AG10803 (cell line): ENCODE results near the gene TRAF2.

Experiments
- DNase-seq: peaks from one replicate; pipeline ENCODE4 v3.0.0; 2010; ENCODE audit warnings: low read depth
- H3K4me3 ChIP-seq: 2 replicates; pipeline ENCODE4 v1.5.1; 2011; ENCODE audit warnings: mild to moderate bottlenecking, low read length, control low read depth
- CTCF ChIP-seq: conservative IDR thresholded peaks from 2 replicates; pipeline ENCODE4 v1.5.1; 2011; ENCODE audit warnings: mild to moderate bottlenecking, low read length, control low read depth, inconsistent platforms

The TRAF2 gene

DNA sequence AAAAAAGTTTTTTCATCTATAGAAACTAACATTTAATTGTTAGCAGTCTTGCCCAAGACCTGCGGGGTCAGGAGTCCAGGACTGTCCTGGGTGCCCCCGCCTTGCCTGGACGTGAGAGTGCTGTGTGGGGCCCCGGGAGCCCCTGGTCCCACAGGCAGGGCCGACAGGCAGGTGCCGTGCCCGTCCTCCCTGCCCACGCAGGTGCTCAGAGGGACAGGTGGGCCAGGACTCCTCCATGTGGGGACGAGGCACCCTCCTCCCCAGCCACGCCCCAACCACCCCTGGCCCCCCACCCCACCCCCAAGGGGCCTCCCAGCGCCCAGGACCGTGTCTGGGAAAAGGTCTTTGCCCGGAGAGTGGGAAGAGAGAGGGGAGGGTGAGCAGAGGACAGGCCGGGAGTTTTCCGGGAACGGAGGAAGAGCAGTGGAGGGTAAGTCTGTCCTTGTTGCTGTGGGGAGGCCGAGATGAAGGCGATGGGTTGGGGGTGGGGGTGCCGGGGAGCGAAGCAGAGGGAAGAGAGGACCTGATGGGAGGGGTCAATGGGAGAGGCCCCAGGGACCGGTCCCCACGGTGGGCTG, 63.0 kb downstream of the TRAF2 start:
- no peak for DNase-seq
- H3K4me3 ChIP-seq: peak overlapping the region; percentile 58
- no peak for TF ChIP-seq CTCF

- TF ChIP-seq CTCF: no peak
- DNase-seq: peak; percentile 63
- peak overlapping the region; percentile 58 for H3K4me3 ChIP-seq
These were observed 63.7 kb downstream of the TRAF2 start for GRCh38 chr9:136949817-136950655.

GRCh38 chr9:136950656-136951276, 64.5 kb downstream of the TRAF2 start:
- H3K4me3 ChIP-seq: no peak overlapping the region
- no peak for DNase-seq
- TF ChIP-seq CTCF: no peak

DNA sequence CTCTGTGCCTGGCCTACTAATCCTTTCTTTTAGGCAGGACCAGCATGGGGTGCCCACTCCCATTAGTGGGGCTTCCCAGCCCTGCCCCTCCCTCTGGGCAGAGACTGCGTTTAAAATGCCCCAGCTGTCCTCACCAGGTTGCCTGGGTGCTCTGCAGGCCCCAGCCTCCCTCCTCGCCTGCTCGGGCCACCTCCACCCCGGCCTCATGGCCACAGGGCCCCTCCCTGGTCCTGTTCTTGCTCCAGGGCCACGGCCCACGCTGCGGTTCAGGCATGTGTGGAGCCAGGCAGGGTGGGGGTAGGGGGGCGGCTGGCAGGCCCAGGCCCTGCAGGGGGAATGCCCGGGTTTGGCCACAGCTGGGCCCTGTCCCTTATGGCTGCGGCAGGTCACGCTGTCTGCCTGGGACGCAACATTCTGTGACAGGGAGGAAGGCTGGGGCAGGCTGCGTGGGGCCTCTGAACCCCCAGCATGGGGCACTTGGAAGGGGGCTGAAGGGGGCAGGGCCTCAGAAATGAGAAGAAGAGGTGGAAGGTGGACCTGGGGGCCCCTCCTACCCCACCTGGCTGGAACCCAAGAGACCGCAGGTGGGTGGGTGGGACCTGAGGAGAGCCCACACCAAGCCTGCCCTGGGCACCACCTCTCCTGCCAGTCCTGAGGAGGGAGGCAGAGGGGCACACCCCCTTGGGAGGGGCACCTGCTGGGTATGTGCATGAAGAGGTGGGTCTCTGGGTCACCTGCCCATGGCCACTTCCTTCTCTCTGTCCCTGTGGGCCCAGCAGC, 65.4 kb downstream of the TRAF2 start, which contains the start of gene LCN12:
Gene LCN12, plus strand, starts transcription at position 733 of the 780 bp plus-strand sequence. CDS start 55 bp downstream, outside the sequence.
- no peak for TF ChIP-seq CTCF
- no peak within 1 kb of the TSS for H3K4me3 ChIP-seq
- no peak for DNase-seq

DNA sequence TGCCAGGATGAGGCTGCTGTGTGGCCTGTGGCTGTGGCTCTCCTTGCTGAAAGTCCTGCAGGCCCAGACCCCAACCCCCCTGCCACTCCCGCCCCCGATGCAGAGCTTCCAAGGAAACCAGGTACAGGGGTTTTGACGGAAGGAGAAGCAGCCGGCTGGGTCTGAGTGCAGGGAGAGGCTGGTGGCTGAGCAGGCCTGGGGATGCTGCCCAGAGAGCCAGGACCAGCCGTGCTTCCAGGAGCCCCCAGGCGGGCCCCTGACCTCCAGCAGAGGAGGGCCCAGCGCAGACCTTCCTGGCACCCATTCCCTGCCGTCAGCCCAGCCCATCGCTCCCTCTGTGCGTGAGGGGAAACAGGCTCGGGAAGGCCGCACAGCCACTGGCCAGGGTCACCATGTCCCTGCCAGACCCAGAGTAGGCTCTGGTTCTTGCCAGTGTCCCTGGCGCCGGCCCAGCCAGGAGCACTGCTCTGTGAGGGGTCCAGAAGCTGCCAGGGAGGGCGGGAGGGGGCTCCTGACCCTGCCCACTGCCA, 66.1 kb downstream of the TRAF2 start:
- TF ChIP-seq CTCF: no peak
- DNase-seq: no peak
- H3K4me3 ChIP-seq: no peak overlapping the region

- no peak for TF ChIP-seq CTCF
- no peak for DNase-seq
- H3K4me3 ChIP-seq: no peak overlapping the region
These were observed 66.8 kb downstream of the TRAF2 start for GRCh38 chr9:136952876-136953770.
